HG03060 (cell line): ENCODE results near the gene PRKG2.

Experiments used
- ATAC-seq: cut with Tn5 transposase; IDR thresholded peaks from one replicate; pipeline ENCODE4 v1.9.1; 2021; ENCODE audit warnings: low read depth, moderate number of reproducible peaks; ENCODE audit not compliant: unreplicated experiment

PRKG2 gene

DNA sequence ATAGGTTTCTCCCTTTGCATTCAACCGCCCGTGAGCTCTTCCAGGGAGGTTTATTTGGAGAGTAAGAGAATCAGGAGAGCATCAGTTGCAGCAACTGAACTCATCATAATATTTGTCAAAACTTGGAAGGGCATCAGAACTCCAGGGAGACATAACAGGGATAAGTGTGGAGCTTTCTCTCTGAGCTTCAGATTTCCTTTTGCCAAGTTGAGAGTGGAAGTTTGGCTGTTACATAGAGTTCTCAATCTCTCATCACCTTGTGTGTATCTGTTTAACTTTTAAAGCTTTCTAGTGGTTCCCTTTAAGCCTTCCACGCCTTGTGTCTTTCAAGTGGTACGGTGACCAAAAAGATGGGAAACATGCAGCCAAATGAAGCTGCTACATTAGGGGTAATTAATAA, 165.7 kb downstream of the PRKG2 start:
- ATAC-seq, result no peak

DNA sequence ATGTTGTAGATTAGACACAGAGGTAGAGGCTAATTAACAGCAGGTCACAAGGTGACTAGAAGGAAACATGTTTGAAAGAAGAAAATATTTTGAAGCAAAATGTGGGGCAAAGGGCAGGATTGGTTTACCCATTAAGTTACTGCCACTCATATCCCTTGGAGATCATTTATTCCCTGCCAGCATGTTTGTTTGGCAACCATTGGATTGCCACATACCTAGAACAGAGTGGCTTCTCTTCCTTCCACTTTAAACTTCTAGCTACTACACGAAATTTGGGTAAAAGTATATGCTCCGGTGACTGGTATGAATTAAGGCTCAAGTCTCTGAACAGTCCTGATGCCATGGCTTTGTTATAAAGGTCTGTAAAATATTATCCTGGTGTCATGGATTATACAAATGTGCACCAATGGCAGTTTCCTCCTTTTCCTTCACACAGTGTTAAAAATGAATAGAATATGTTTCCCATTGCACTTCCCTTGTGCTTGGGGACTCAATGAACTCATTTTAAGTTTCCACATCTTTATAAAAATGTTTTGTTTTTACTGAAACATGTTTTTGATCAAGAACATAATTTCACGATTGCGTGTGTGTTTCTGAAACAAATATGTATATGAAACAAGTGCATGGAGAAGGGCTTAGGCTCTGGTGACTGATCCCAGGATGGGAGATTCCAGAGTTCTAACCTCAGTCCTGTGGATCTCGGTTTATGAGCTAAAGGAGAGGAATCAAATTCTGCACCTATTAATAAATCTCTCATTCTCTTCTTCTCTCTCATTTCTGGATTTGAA, 172.2 kb downstream of the PRKG2 start:
- ATAC-seq, result no peak

- ATAC-seq, result no peak
These were observed 174.9 kb downstream of the PRKG2 start for GRCh38 chr4:81040012-81040659.

GRCh38 chr4:81039351-81039972, 175.6 kb downstream of the PRKG2 start:
- ATAC-seq, result no peak

DNA sequence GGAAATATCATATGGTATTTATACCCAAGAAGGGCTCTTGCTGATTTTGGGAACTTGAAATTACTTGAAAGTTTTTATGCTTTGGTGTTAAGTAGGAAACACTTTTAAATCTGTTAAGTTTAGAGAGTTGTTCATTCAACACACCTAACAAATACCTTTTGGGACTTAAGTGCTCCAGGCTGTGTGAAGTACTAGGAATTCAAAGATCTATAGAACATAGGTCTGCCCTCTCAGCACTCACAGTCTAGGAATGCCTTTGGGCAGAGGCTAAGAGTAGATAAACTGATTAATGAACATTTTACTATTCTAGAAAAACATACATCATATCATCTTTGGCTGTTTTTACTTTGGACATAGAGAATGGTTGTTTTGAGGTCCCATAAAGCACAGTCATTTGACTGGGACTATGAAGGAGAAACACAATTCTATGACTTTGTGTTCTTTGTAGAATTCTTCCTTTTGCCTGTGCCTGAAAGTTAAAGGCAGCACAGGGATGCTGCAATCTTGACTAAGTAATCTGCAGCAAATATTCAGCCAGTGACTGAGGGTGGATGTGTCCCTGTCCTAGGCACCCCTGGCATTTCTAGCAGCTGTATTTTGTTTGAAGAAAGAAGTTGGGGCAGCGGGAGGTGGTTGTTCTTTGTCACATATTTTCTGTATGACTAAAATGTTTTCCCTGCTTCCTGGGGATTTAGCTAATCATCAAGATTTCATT, 176.2 kb downstream of the PRKG2 start:
- ATAC-seq, result no peak
